C4-2B (cell line): ENCODE results near the gene GRAMD2A.

Source experiments
- CTCF ChIP-seq: fragments of 450-650 bp; conservative IDR thresholded peaks from 2 replicates; pipeline ENCODE4 v1.5.1; 2017; ENCODE audit warnings: mild to moderate bottlenecking
- ZFX ChIP-seq: fragments of 450-650 bp; IDR thresholded peaks from 2 replicates; pipeline ENCODE4 v1.6.1; 2017

GRCh38 chr15:72202801-72203506 lies 5.4 kb upstream of the GRAMD2A start:
- TF ChIP-seq CTCF (no peak), ZFX (no peak)
